Psoas muscle (tissue), 8 donors: Measurements from ENCODE around the gene PPP2R5D. TPM values are rescaled to one million over a fixed set of nuclear protein-coding genes. Genes with fewer than 3 reads are reported as not detected.
"Not testable (repeated sequence)": the region's sequence is repeated elsewhere in the genome, so short reads cannot be mapped to it uniquely, and the experiment has no call there.

Source experiments
- ATAC-seq, 4 donors: fragments of 200-7000 bp; cut with Tn5 transposase; one replicate each; pipeline ENCODE4 v1.9.1; 2020; ENCODE audit warnings: moderate library complexity in 3 of 4, mild to moderate bottlenecking in 2 of 4
- DNase-seq, 2 donors: peaks; one replicate each; pipeline ENCODE4 v3.0.0-alpha.2; 2020
- H3K27ac ChIP-seq: fragments of 200-600 bp; one replicate; pipeline ENCODE4 v1.8.0; 2022
- H3K27me3 ChIP-seq, 3 donors: fragments of 200-600 bp in 1 of 3; one replicate each; pipeline versions ENCODE4 v1.6.1 to v1.8.0; 2013 to 2022; ENCODE audit warnings: low read length in 2 of 3, mild to moderate bottlenecking in 2 of 3, moderate library complexity in 1 of 3; ENCODE audit not compliant: insufficient read depth in 3 of 3
- H3K36me3 ChIP-seq, 2 donors: fragments of 200-600 bp in 1 of 2; one replicate each; pipeline versions ENCODE4 v1.6.1 to v1.8.0; 2013 to 2022; ENCODE audit warnings: low read depth in 1 of 2, mild to moderate bottlenecking in 1 of 2, moderate library complexity in 1 of 2; ENCODE audit not compliant: insufficient read depth in 1 of 2
- H3K4me1 ChIP-seq: fragments of 200-600 bp; one replicate; pipeline ENCODE4 v1.8.0; 2022
- H3K4me3 ChIP-seq: fragments of 200-600 bp; one replicate; pipeline ENCODE4 v1.8.0; 2022; ENCODE audit warnings: mild to moderate bottlenecking
- H3K9me3 ChIP-seq: fragments of 200-600 bp; one replicate; pipeline ENCODE4 v1.8.0; 2022
- WGBS, 3 donors: extraction: QIAGEN DNeasy Blood & Tissue Kit; methylation state at CpG; one replicate each; pipeline versions ENCODE4 v1.1.6 to v1.1.7; 2013; 5-methylcytosine and 5-hydroxymethylcytosine counted together
- intact Hi-C, 2 donors: fragments of 100-400 bp; cut with DNase I; formaldehyde crosslinking; loops; one replicate each; pipeline versions ENCODE4 v1.11.0 to v1.14.2; 2022
- polyA plus RNA-seq, 3 donors: library from polyadenylated mRNA; stranded (reverse); fragments of 200-250 nt; gene quantifications; one replicate each; pipeline ENCODE4 v1.2.3, GENCODE V29; 2013
- total RNA-seq, 4 donors: library from RNA; stranded (reverse); fragmentation: NEBNext Ultra II Directional in 2 of 4; extraction: Animal tissue kit (Norgen Biotek cat#: 25700) in 2 of 4; gene quantifications; one replicate each; pipeline versions ENCODE4 v1.2.1 to v1.2.4, GENCODE V29; 2021 to 2023
- TF ChIP-seq, protein P1 (sequence below): fragments of 200-600 bp; IDR thresholded peaks from one replicate; pipeline ENCODE4 v1.8.0; 2022; ENCODE audit warnings: antibody characterized with exemption
- donor health status: healthy with polysubstance abuse.
- donor health status: DM: no; HTN: no; CAD: no; lungs with moderate emphysema.
- donor health status: Bipolar disorder and iron deficiency.
- donor health status: healthy.
- donor health status: DM: yes; HTN: yes; CAD: no.
- donor health status: DM: no; HTN: no; CAD: no.
- donor health status: DM: no; HTN: no; CAD: no.
- donor health status: DM: yes; HTN: yes; CAD: no.

Gene PPP2R5D
- total and polyA plus RNA-seq, 7 donors = 25.6 to 46.7 (median 29.1) TPM

DNA sequence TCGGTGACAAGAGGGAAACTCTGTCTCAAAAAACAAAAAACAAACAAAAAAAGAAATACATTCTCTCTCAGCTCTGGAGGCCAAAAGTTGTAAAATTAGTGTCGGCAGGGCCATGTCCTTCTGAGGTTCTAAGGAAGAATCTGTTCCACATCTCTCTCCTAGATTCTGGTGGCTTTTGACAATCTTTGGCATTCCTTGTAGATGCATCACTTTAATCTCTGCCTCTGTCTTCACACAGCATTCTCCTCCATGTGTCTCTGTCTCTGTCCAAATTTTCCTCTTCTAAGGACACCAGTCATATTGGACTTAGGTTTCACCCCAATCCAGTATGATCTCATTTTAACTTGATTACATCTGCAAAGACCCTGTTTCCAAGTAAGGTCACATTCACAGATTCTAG lies 9.1 kb downstream of the PPP2R5D start:
- 88 to 94% (median 91%) methylated on average over 2 of the region's 2 CpGs for WGBS, 3 donors
- ATAC-seq (no peak), DNase-seq (no peak)
- no peak overlapping the region for H3K4me3 ChIP-seq
- intact Hi-C loops = no loop called here
- H3K9me3 ChIP-seq = no peaks in the 10 kb centered on the region
- TF ChIP-seq, protein P1, sequence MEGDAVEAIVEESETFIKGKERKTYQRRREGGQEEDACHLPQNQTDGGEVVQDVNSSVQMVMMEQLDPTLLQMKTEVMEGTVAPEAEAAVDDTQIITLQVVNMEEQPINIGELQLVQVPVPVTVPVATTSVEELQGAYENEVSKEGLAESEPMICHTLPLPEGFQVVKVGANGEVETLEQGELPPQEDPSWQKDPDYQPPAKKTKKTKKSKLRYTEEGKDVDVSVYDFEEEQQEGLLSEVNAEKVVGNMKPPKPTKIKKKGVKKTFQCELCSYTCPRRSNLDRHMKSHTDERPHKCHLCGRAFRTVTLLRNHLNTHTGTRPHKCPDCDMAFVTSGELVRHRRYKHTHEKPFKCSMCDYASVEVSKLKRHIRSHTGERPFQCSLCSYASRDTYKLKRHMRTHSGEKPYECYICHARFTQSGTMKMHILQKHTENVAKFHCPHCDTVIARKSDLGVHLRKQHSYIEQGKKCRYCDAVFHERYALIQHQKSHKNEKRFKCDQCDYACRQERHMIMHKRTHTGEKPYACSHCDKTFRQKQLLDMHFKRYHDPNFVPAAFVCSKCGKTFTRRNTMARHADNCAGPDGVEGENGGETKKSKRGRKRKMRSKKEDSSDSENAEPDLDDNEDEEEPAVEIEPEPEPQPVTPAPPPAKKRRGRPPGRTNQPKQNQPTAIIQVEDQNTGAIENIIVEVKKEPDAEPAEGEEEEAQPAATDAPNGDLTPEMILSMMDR = no peak
- no peak overlapping the region for H3K27ac ChIP-seq
- peaks cover 4 to 35% of the 10 kb centered on the region in 2 donors for H3K36me3 ChIP-seq
- peaks cover 3% of the 10 kb centered on the region for H3K4me1 ChIP-seq
- H3K27me3 ChIP-seq = no peaks in the 10 kb centered on the region

DNA sequence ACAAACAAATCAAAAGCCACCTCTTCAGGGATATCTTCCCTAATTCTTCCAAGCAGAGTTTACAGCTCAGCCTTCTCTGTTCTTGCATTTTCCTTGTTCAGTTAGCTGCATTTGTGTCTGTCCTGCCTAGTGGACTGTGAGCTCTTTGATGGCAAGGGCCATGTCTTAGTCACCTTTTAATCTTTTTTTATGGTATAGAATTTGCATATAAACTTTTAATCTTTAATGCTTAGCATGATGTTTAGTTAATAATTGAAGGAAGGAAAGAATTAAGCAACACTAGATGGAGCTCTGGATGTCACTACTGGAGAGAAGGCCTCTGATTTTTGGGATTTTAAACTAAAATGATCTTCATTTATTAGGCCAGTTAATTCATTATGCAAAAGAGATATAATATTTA lies 12.1 kb downstream of the PPP2R5D start:
- no peak overlapping the region for H3K27ac ChIP-seq
- intact Hi-C loops = no loop called here
- peaks cover 1 to 7% of the 10 kb centered on the region in 2 donors for H3K36me3 ChIP-seq
- TF ChIP-seq, protein P1 = no peak
- H3K9me3 ChIP-seq = no peaks in the 10 kb centered on the region
- no peaks in the 10 kb centered on the region for H3K27me3 ChIP-seq
- ATAC-seq = no peak
- no peaks in the 10 kb centered on the region for H3K4me1 ChIP-seq
- DNase-seq = no peak
- H3K4me3 ChIP-seq = no peak overlapping the region

DNA sequence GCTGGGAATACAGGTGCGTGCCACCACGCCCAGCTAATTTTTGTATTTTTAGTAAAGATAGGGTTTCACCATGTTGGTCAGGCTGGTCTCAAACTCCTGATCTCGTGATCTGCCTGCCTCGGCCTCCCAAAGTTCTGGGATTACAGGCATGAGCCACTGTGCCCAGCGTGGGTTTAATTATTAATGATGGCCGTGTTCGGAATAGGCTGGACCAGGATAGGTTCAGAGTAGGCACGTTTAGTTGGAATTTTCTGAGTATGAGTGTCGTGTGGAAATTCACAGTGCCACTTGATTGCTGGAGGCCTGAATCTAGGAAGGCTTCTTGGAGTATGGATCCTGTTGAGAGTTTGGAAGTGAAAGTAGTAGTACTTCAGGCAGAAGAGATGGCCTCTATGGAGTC lies 13.8 kb downstream of the PPP2R5D start:
- H3K4me3 ChIP-seq, ATAC-seq, H3K9me3 ChIP-seq, DNase-seq, H3K36me3 ChIP-seq, H3K27me3 ChIP-seq, H3K27ac ChIP-seq, intact Hi-C loops, H3K4me1 ChIP-seq: not testable (repeated sequence)
- WGBS, 3 donors = 89 to 94% (median 93%) methylated on average over 9 of the region's 9 CpGs

DNA sequence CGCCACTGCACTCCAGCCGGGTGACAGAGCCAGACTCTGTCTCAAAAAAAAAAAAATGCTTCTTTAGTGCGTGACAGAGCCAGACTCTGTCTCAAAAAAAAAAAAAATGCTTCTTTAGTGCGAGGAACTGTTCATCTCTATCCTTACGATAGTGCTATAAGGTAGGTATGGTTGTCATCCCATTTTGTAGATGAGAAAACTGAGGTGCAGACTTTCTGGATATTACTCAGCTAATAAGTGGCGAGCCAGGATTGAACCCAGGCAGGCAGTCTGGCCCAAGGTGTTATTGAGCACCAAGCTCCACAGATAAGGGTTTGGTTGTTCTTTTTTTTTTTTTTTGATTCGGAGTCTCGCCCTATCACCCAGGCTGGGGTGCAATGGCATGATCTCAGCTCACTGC lies 17.5 kb downstream of the PPP2R5D start:
- Histone ChIP-seq H3K9me3 (no peaks in the 10 kb centered on the region), H3K27ac (no peak overlapping the region), H3K36me3 (peaks cover 0 to 13% of the 10 kb centered on the region in 2 donors), H3K27me3 (no peaks in the 10 kb centered on the region), H3K4me1 (no peaks in the 10 kb centered on the region), H3K4me3 (no peak overlapping the region)
- DNase-seq = no peak
- intact Hi-C loops = no loop called here
- WGBS, 3 donors = 93 to 95% (median 94%) methylated on average over 8 of the region's 8 CpGs
- TF ChIP-seq, protein P1 = no peak
- no peak for ATAC-seq

DNA sequence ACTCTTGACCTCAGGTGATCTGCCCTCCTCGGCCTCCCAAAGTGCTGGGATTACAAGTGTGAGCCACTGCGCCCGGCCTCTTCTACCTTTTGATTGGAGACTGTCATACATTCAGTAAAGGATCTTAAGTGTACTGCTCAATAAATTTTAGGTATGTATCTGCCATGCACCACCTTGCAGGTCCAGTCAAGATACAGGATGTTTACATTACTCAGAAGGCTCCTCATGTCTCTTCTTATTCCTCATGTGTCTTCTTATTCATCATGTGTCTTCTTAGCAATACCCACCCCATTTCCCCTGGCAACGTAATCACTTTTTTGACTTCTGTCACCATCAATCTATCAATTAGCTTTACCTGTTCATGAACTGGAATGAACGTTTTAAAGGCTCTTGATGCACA lies 21.5 kb downstream of the PPP2R5D start:
- WGBS, 3 donors = 83 to 95% (median 88%) methylated on average over 5 of the region's 5 CpGs
- no peaks in the 10 kb centered on the region for H3K9me3 ChIP-seq
- intact Hi-C loops = no loop called here
- peaks cover 2 to 53% of the 10 kb centered on the region in 2 donors for H3K36me3 ChIP-seq
- no peak overlapping the region for H3K27ac ChIP-seq
- no peak overlapping the region for H3K4me3 ChIP-seq
- H3K4me1 ChIP-seq = no peaks in the 10 kb centered on the region
- DNase-seq (no peak), ATAC-seq (no peak)
- TF ChIP-seq, protein P1 = no peak
- no peaks in the 10 kb centered on the region for H3K27me3 ChIP-seq
